HG03520 (cell line): ENCODE measurements around the gene ADNP.

ENCODE experiments used
- ATAC-seq: cut with Tn5 transposase; IDR thresholded peaks from one replicate; pipeline ENCODE4 v1.9.1; 2021; ENCODE audit warnings: mild to moderate bottlenecking, moderate library complexity; ENCODE audit not compliant: unreplicated experiment

Gene ADNP

GRCh38 chr20:50874111-50874757 is 57.0 kb downstream of the ADNP start:
- ATAC-seq: no peak

- ATAC-seq: no peak
These were observed 57.7 kb downstream of the ADNP start for GRCh38 chr20:50873585-50873984.

- ATAC-seq: no peak
These were observed 58.4 kb downstream of the ADNP start for GRCh38 chr20:50872560-50873425.

GRCh38 chr20:50870561-50871161 is 60.6 kb downstream of the ADNP start:
- no peak for ATAC-seq

GRCh38 chr20:50868509-50869495 is 62.4 kb downstream of the ADNP start:
- no peak for ATAC-seq

- ATAC-seq: no peak
These were observed 63.4 kb downstream of the ADNP start for GRCh38 chr20:50867805-50868204.

- ATAC-seq: no peak
These were observed 64.4 kb downstream of the ADNP start for GRCh38 chr20:50866831-50867230.

GRCh38 chr20:50866036-50866685 is 65.1 kb downstream of the ADNP start:
- no peak for ATAC-seq

- no peak for ATAC-seq
These were observed 65.6 kb downstream of the ADNP start for GRCh38 chr20:50865591-50865990.

GRCh38 chr20:50865114-50865513 is 66.1 kb downstream of the ADNP start:
- no peak for ATAC-seq

GRCh38 chr20:50862546-50862945 is 68.7 kb downstream of the ADNP start:
- ATAC-seq: no peak

GRCh38 chr20:50861012-50861411 is 70.2 kb downstream of the ADNP start:
- no peak for ATAC-seq

GRCh38 chr20:50859161-50859560 is 72.1 kb downstream of the ADNP start:
- ATAC-seq: no peak

- ATAC-seq: no peak
These were observed 72.7 kb downstream of the ADNP start for GRCh38 chr20:50858525-50858924.

GRCh38 chr20:50857348-50857747 is 73.9 kb downstream of the ADNP start:
- ATAC-seq: no peak

- no peak for ATAC-seq
These were observed 74.7 kb downstream of the ADNP start for GRCh38 chr20:50856475-50857041.

GRCh38 chr20:50855498-50856474 is 75.5 kb downstream of the ADNP start:
- no peak for ATAC-seq

GRCh38 chr20:50854506-50855249 is 76.6 kb downstream of the ADNP start:
- ATAC-seq: no peak
